Measurements from ENCODE around the gene MACIR.

The MACIR gene

GRCh38 chr5:103290846-103291245 is 32.3 kb downstream of the MACIR start:
- peak in 12 of 58 donors; percentile 8 to 60 (median 26) for DNase-seq

GRCh38 chr5:103291606-103292005 is 33.0 kb downstream of the MACIR start:
- DNase-seq: peak in 1 of 58 donors; percentile 16

GRCh38 chr5:103293099-103293498 is 34.5 kb downstream of the MACIR start:
- DNase-seq: no peak

- DNase-seq: no peak
Observed at GRCh38 chr5:103293719-103294118, 35.2 kb downstream of the MACIR start.

GRCh38 chr5:103294906-103295305 is 36.3 kb downstream of the MACIR start:
- DNase-seq: no peak

GRCh38 chr5:103295424-103295823 is 36.9 kb downstream of the MACIR start:
- DNase-seq: peak in 10 of 58 donors; percentile 10 to 52 (median 24)

GRCh38 chr5:103295871-103296270 is 37.3 kb downstream of the MACIR start:
- DNase-seq: no peak

- no peak for DNase-seq
Observed at GRCh38 chr5:103298117-103298516, 39.6 kb downstream of the MACIR start.

- no peak for DNase-seq
Observed at GRCh38 chr5:103298607-103299188, 40.1 kb downstream of the MACIR start.

- DNase-seq: no peak
Observed at GRCh38 chr5:103305809-103306208, 47.2 kb downstream of the MACIR start.

- DNase-seq: no peak
Observed at GRCh38 chr5:103307470-103307869, 48.9 kb downstream of the MACIR start.

GRCh38 chr5:103308774-103309173 is 50.2 kb downstream of the MACIR start:
- no peak for DNase-seq

- DNase-seq: no peak
Observed at GRCh38 chr5:103313056-103313455, 54.5 kb downstream of the MACIR start.

- DNase-seq: no peak
Observed at GRCh38 chr5:103315455-103315854, 56.9 kb downstream of the MACIR start.

GRCh38 chr5:103327451-103327850 is 68.9 kb downstream of the MACIR start:
- no peak for DNase-seq

- DNase-seq: no peak
Observed at GRCh38 chr5:103327893-103328292, 69.3 kb downstream of the MACIR start.

All from anterior cingulate cortex (tissue), 58 donors.